Suprapubic skin (tissue), 4 donors: Measurements from ENCODE around the gene ALDH1L1. TPM values are rescaled to one million over a fixed set of nuclear protein-coding genes. Genes with fewer than 3 reads are reported as not detected.

Experiments used
- DNase-seq, 2 donors: peaks; one replicate each; pipeline ENCODE4 v3.0.0-alpha.2; 2019; ENCODE audit warnings: low spot score in 2 of 2
- H3K27ac ChIP-seq: fragments of 200-600 bp; sonication (generic); one replicate; pipeline ENCODE4 v1.5.1; 2019
- H3K27me3 ChIP-seq: fragments of 200-600 bp; sonication (generic); one replicate; pipeline ENCODE4 v1.5.1; 2019
- H3K36me3 ChIP-seq: fragments of 200-600 bp; sonication (generic); one replicate; pipeline ENCODE4 v1.5.1; 2019
- H3K4me1 ChIP-seq: fragments of 200-600 bp; sonication (generic); one replicate; pipeline ENCODE4 v1.5.1; 2019
- H3K4me3 ChIP-seq: fragments of 200-600 bp; sonication (generic); one replicate; pipeline ENCODE4 v1.5.1; 2019; ENCODE audit warnings: mild to moderate bottlenecking
- H3K9me3 ChIP-seq: fragments of 200-600 bp; sonication (generic); one replicate; pipeline ENCODE4 v1.5.1; 2019
- EP300 ChIP-seq: sonication (generic); formaldehyde crosslinking; IDR thresholded peaks from one replicate; pipeline ENCODE4 v1.6.1; 2017; ENCODE audit warnings: antibody characterized with exemption
- POLR2A ChIP-seq, 2 donors: fragments of 450-650 bp; IDR thresholded peaks; one replicate each; pipeline ENCODE4 v1.6.1; 2017; ENCODE audit warnings: antibody characterized with exemption in 2 of 2, mild to moderate bottlenecking in 2 of 2, moderate library complexity in 2 of 2
- POLR2AphosphoS5 ChIP-seq, 3 donors: sonication (generic); formaldehyde crosslinking; IDR thresholded peaks; one replicate each; pipeline ENCODE4 v1.6.1; 2017; ENCODE audit warnings: antibody characterized with exemption in 3 of 3
- WGBS: methylation state at CpG from one replicate; pipeline ENCODE4 v1.1.5; 2018; 5-methylcytosine and 5-hydroxymethylcytosine counted together
- total RNA-seq, 4 donors: library from RNA; depleted of rRNA; stranded (reverse); fragments of >200 nt; gene quantifications; one replicate each; pipeline ENCODE4 v1.1.0, GENCODE V29; 2016
- TF ChIP-seq, protein P1 (sequence below), 2 donors: fragments of 200-600 bp in 1 of 2; fragments of 450-650 bp in 1 of 2; sonication (generic) in 1 of 2; IDR thresholded peaks; one replicate each; pipeline ENCODE4 v1.5.1; 2016 to 2019; ENCODE audit warnings: antibody characterized with exemption in 2 of 2, mild to moderate bottlenecking in 1 of 2, moderate library complexity in 1 of 2

The ALDH1L1 gene
- total RNA-seq, 4 donors from 2014 or later: 5.1 to 8.5 (median 7.4) TPM

DNA sequence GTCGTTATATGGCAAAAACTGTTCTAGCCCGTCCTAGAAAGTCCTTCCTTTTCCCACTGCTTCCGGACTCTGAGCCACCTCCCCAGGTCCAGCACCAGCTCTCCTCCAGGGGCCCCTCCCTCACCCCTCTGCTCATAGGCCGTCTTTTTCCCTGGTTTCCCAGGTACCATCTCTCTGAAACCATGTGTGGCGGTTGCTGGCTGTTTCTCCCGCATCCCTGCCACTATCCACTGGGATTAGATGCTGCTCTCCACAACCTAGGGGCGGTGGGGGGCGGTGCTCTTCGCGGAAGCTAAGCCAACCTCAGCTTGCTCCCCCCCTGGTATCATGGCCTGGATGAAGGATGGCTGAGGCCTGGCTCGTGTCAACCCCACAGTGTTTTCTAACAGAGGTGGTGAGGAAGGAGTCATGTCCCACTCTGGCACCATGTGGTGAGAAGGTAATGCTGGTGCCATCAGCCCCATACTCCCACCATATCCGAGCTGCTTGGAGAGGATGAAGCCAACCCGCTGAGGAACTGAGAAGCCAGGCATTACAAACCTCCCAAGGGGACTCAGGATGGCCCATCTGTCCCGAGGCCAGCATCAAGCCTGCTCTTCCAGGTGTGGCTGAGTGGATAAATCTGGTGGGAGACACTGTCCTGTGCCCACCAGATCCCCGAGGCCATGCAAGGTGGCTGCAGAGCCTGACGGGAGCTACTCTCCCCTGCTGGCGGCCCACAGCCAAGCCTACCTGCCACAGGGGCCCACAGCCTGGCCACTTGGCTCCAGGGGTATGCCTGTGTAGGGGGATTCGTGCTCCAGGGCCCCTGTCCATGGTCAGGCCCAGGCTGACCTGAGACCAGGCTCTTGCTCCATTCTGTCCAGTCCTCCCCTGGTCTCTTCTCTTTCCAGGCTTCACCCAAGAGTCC is 68.6 kb downstream of the ALDH1L1 start:
- no peak overlapping the region for H3K4me3 ChIP-seq
- H3K27ac ChIP-seq: no peak overlapping the region
- no peak for TF ChIP-seq POLR2AphosphoS5 (IDR thresholded peaks at IDR 0.05)
- TF ChIP-seq, protein P1, sequence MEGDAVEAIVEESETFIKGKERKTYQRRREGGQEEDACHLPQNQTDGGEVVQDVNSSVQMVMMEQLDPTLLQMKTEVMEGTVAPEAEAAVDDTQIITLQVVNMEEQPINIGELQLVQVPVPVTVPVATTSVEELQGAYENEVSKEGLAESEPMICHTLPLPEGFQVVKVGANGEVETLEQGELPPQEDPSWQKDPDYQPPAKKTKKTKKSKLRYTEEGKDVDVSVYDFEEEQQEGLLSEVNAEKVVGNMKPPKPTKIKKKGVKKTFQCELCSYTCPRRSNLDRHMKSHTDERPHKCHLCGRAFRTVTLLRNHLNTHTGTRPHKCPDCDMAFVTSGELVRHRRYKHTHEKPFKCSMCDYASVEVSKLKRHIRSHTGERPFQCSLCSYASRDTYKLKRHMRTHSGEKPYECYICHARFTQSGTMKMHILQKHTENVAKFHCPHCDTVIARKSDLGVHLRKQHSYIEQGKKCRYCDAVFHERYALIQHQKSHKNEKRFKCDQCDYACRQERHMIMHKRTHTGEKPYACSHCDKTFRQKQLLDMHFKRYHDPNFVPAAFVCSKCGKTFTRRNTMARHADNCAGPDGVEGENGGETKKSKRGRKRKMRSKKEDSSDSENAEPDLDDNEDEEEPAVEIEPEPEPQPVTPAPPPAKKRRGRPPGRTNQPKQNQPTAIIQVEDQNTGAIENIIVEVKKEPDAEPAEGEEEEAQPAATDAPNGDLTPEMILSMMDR (IDR thresholded peaks at IDR 0.05): no peak
- no peak for TF ChIP-seq POLR2A (IDR thresholded peaks at IDR 0.05)
- no peak for TF ChIP-seq EP300
- DNase-seq: peak; percentile 44 to 78
- no peaks in the 10 kb centered on the region for H3K9me3 ChIP-seq
- H3K4me1 ChIP-seq: no peaks in the 10 kb centered on the region
- H3K27me3 ChIP-seq: no peaks in the 10 kb centered on the region
- 85% methylated on average over 16 of the region's 18 CpGs for WGBS
- H3K36me3 ChIP-seq: no peaks in the 10 kb centered on the region

GRCh38 chr3:126111126-126111551 is 69.2 kb downstream of the ALDH1L1 start:
- no peaks in the 10 kb centered on the region for H3K9me3 ChIP-seq
- peak; percentile 26 to 67 for DNase-seq
- 61% methylated on average over 10 of the region's 10 CpGs for WGBS
- H3K4me1 ChIP-seq: no peaks in the 10 kb centered on the region
- H3K27ac ChIP-seq: no peak overlapping the region
- H3K36me3 ChIP-seq: no peaks in the 10 kb centered on the region
- H3K27me3 ChIP-seq: no peaks in the 10 kb centered on the region
- no peak overlapping the region for H3K4me3 ChIP-seq
- TF ChIP-seq POLR2AphosphoS5 (IDR thresholded peaks at IDR 0.05) (no peak), EP300 (no peak), POLR2A (IDR thresholded peaks at IDR 0.05) (no peak)
- TF ChIP-seq, protein P1 (IDR thresholded peaks at IDR 0.05): no peak

DNA sequence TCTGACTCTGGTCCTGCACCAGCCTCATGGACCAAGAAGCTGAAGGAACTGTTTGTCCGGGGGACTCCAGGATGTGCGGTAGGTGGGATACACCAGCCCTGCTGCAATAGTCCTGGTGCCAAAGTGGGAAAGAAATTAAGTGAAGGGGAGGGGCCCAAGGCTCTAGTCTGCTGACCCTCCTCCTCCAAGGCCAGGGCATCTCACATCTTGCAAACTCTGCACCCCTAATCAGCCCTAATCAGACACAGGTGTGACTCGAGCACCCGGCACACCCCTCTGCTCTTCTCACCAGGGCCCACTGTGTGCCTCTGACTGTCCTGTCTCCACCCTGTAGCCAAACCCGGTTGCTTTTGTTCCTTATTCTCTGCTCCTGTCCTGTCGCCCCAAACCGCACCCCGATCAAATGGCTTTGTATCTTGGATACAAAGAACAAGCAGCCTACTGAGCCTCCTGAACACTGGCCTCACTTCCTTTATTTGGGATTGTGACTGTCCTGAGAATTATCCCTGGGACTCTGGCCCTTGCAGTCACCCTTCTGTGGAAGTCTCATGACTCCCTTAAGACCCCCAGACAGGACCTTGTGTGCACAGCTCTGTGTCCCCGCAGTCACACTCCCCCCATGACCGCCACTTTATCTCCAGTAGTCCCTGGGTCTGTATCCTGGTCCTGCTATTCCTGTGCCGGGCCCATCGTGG is 69.8 kb downstream of the ALDH1L1 start:
- no peak for TF ChIP-seq POLR2A (IDR thresholded peaks at IDR 0.05)
- TF ChIP-seq EP300: no peak
- TF ChIP-seq POLR2AphosphoS5 (IDR thresholded peaks at IDR 0.05): no peak
- TF ChIP-seq, protein P1 (IDR thresholded peaks at IDR 0.05): no peak
- peak; percentile 28 to 38 for DNase-seq
- Histone ChIP-seq H3K27ac (no peak overlapping the region), H3K4me1 (no peaks in the 10 kb centered on the region), H3K9me3 (no peaks in the 10 kb centered on the region), H3K27me3 (no peaks in the 10 kb centered on the region), H3K36me3 (no peaks in the 10 kb centered on the region), H3K4me3 (no peak overlapping the region)
- 84% methylated on average over 12 of the region's 12 CpGs for WGBS

GRCh38 chr3:126109880-126110235 is 70.5 kb downstream of the ALDH1L1 start:
- H3K27me3 ChIP-seq: no peaks in the 10 kb centered on the region
- no peaks in the 10 kb centered on the region for H3K36me3 ChIP-seq
- peak; percentile 54 to 62 for DNase-seq
- no peak overlapping the region for H3K4me3 ChIP-seq
- H3K9me3 ChIP-seq: no peaks in the 10 kb centered on the region
- TF ChIP-seq POLR2AphosphoS5 (IDR thresholded peaks at IDR 0.05): no peak
- TF ChIP-seq, protein P1 (IDR thresholded peaks at IDR 0.05): no peak
- TF ChIP-seq EP300: no peak
- TF ChIP-seq POLR2A (IDR thresholded peaks at IDR 0.05): no peak
- 98% methylated on average over 8 of the region's 10 CpGs for WGBS
- H3K27ac ChIP-seq: no peak overlapping the region
- H3K4me1 ChIP-seq: no peaks in the 10 kb centered on the region
